CD14-positive monocyte (primary cell): ENCODE measurements around the gene MAP6. TPM values are rescaled to one million over a fixed set of nuclear protein-coding genes. Genes with fewer than 3 reads are reported as not detected.

Source experiments
- DNase-seq, 3 donors: peaks; one replicate each; pipeline ENCODE4 v3.0.0-alpha.2; 2011 to 2022
- H2AFZ ChIP-seq: 2 replicates; pipeline ENCODE4 v1.6.0; 2012; ENCODE audit warnings: mild to moderate bottlenecking, low read depth, low read length, inconsistent platforms; ENCODE audit not compliant: insufficient read depth, poor library complexity, severe bottlenecking
- H3K27ac ChIP-seq, 2 donors: 1 replicate in 1 of 2; 2 replicates in 1 of 2; pipeline ENCODE4 v1.5.1; 2012 to 2013; ENCODE audit warnings: low read length in 2 of 2, control low read depth in 1 of 2, inconsistent platforms in 1 of 2, low read depth in 1 of 2, mild to moderate bottlenecking in 1 of 2
- H3K27me3 ChIP-seq, 2 donors: one replicate each; pipeline versions ENCODE4 v1.6.0 to v1.6.1; 2011 to 2013; ENCODE audit warnings: low read length in 2 of 2; ENCODE audit not compliant: control insufficient read depth in 2 of 2, insufficient read depth in 2 of 2
- H3K36me3 ChIP-seq, 2 donors: replicated peaks in 1 of 2; 1 replicate in 1 of 2; 2 replicates in 1 of 2; pipeline versions ENCODE4 v1.5.1 to v1.6.1; 2012 to 2013; ENCODE audit warnings: low read length in 2 of 2, control low read depth in 1 of 2, inconsistent platforms in 1 of 2, mild to moderate bottlenecking in 1 of 2; ENCODE audit not compliant: insufficient read depth in 2 of 2, control insufficient read depth in 1 of 2
- H3K4me1 ChIP-seq, 2 donors: 1 replicate in 1 of 2; 2 replicates in 1 of 2; pipeline versions ENCODE4 v1.5.1 to v1.6.1; 2012 to 2013; ENCODE audit warnings: low read length in 2 of 2, control low read depth in 1 of 2, inconsistent platforms in 1 of 2, mild to moderate bottlenecking in 1 of 2, moderate library complexity in 1 of 2; ENCODE audit not compliant: insufficient read depth in 2 of 2, control insufficient read depth in 1 of 2
- H3K4me2 ChIP-seq: replicated peaks from 2 replicates; pipeline ENCODE3; 2012; ENCODE audit warnings: low read length, moderate library complexity, mild to moderate bottlenecking; ENCODE audit not compliant: poor library complexity, severe bottlenecking; ENCODE audit errors: extremely low read depth
- H3K4me3 ChIP-seq, 3 experiments: fragments of 200-600 bp in 1 of 3; sonication (generic) in 1 of 3; replicated peaks in 1 of 3; 1 replicate in 2 of 3; 2 replicates in 1 of 3; pipeline ENCODE4 v1.5.1; 2011 to 2013; ENCODE audit warnings: low read length in 3 of 3, mild to moderate bottlenecking in 3 of 3, control low read depth in 2 of 3, low read depth in 2 of 3, inconsistent platforms in 1 of 3, moderate library complexity in 1 of 3
- H3K79me2 ChIP-seq: 2 replicates; pipeline ENCODE4 v1.6.0; 2012; ENCODE audit warnings: mild to moderate bottlenecking, control low read depth, inconsistent platforms, low read length, moderate library complexity; ENCODE audit not compliant: insufficient read depth
- H3K9ac ChIP-seq: 2 replicates; pipeline ENCODE4 v1.6.0; 2017; ENCODE audit warnings: low read length, mild to moderate bottlenecking; ENCODE audit not compliant: insufficient read depth, poor library complexity, severe bottlenecking
- H3K9me3 ChIP-seq, 2 donors: replicated peaks in 1 of 2; 1 replicate in 1 of 2; 2 replicates in 1 of 2; pipeline versions ENCODE4 v1.5.1 to v1.6.1; 2012 to 2013; ENCODE audit warnings: low read length in 2 of 2, control low read depth in 1 of 2; ENCODE audit not compliant: control insufficient read depth in 1 of 2, insufficient read depth in 1 of 2
- H4K20me1 ChIP-seq: 2 replicates; pipeline ENCODE4 v1.6.0; 2012; ENCODE audit warnings: mild to moderate bottlenecking, low read length, control low read depth, moderate library complexity; ENCODE audit not compliant: insufficient read depth
- H3K27ac Mint-ChIP-seq, 7 donors: one replicate each; pipeline ENCODE4 v1.8.0; 2020; ENCODE audit warnings: mild to moderate bottlenecking in 7 of 7, mixed read lengths in 7 of 7, moderate library complexity in 6 of 7, inconsistent platforms in 2 of 7
- H3K27me3 Mint-ChIP-seq, 3 donors: one replicate each; pipeline ENCODE4 v1.8.0; 2021 to 2022; ENCODE audit warnings: low read depth in 3 of 3, mild to moderate bottlenecking in 3 of 3, mixed read lengths in 3 of 3, moderate library complexity in 3 of 3, inconsistent platforms in 1 of 3
- H3K36me3 Mint-ChIP-seq, 2 donors: one replicate each; pipeline ENCODE4 v1.8.0; 2020; ENCODE audit warnings: mixed read lengths in 2 of 2, inconsistent platforms in 1 of 2, mild to moderate bottlenecking in 1 of 2
- H3K4me1 Mint-ChIP-seq: one replicate; pipeline ENCODE4 v1.8.0; 2020; ENCODE audit warnings: mild to moderate bottlenecking, mixed read lengths
- H3K4me3 Mint-ChIP-seq, 2 donors: one replicate each; pipeline ENCODE4 v1.8.0; 2020; ENCODE audit warnings: mild to moderate bottlenecking in 2 of 2, mixed read lengths in 2 of 2, moderate library complexity in 1 of 2
- H3K9me3 Mint-ChIP-seq, 7 donors: one replicate each; pipeline ENCODE4 v1.8.0; 2020 to 2022; ENCODE audit warnings: mixed read lengths in 7 of 7, mild to moderate bottlenecking in 6 of 7, moderate library complexity in 6 of 7, inconsistent platforms in 2 of 7
- CTCF ChIP-seq: fragments of 200-600 bp; IDR thresholded peaks from one replicate; pipeline ENCODE4 v1.8.0; 2022; ENCODE audit warnings: antibody characterized with exemption, mild to moderate bottlenecking
- WGBS: methylation state at CpG from one replicate; pipeline ENCODE4 v1.1.5; 2013; ENCODE audit warnings: missing lambda C conversion rate; ENCODE audit not compliant: insufficient coverage; 5-methylcytosine and 5-hydroxymethylcytosine counted together
- intact Hi-C, 2 donors: fragments of 100-400 bp; cut with micrococcal nuclease; formaldehyde crosslinking; loops; one replicate each; pipeline versions ENCODE4 v1.15.0 to v1.15.1; 2023
- polyA plus RNA-seq, 3 donors: library from polyadenylated mRNA; depleted of rRNA in 1 of 3; unstranded in 2 of 3; stranded (reverse) in 1 of 3; fragments of 300-500 nt in 2 of 3; fragments of >200 nt in 1 of 3; fragmentation: Illumina TruSeq in 2 of 3; gene quantifications; 1 replicate in 2 of 3; 2 replicates in 1 of 3; pipeline ENCODE4 v1.2.3, GENCODE V29; 2012 to 2021

The MAP6 gene
- polyA plus RNA-seq, 3 donors, result not detected

GRCh38 chr11:75656044-75656727, 12.7 kb downstream of the MAP6 start:
- TF ChIP-seq CTCF, result no peak
- H3K9ac ChIP-seq, result no peak overlapping the region
- H3K27ac ChIP-seq, result no peak overlapping the region
- H3K9me3 Mint-ChIP-seq, result peaks cover 0 to 3% (median 0%) of the 10 kb centered on the region in 7 donors
- no peaks in the 10 kb centered on the region for H3K79me2 ChIP-seq
- H3K4me3 Mint-ChIP-seq, result no peak overlapping the region
- peaks cover 2 to 12% of the 10 kb centered on the region in 2 donors for H3K27me3 ChIP-seq
- H3K27ac Mint-ChIP-seq, result no peak overlapping the region
- no peak for DNase-seq
- H4K20me1 ChIP-seq, result no peaks in the 10 kb centered on the region
- H3K4me1 Mint-ChIP-seq, result no peaks in the 10 kb centered on the region
- H3K36me3 Mint-ChIP-seq, result no peaks in the 10 kb centered on the region
- H2AFZ ChIP-seq, result no peak overlapping the region
- intact Hi-C loops, result no loop called here
- no peaks in the 10 kb centered on the region for H3K4me1 ChIP-seq
- no peaks in the 10 kb centered on the region for H3K36me3 ChIP-seq
- no peak overlapping the region for H3K4me2 ChIP-seq
- peaks cover 20 to 24% (median 20%) of the 10 kb centered on the region in 3 donors for H3K27me3 Mint-ChIP-seq
- H3K9me3 ChIP-seq, result no peaks in the 10 kb centered on the region
- 80% methylated on average over 3 of the region's 6 CpGs for WGBS
- H3K4me3 ChIP-seq, result no peak overlapping the region

- Mint-ChIP-seq H3K4me3 (no peak overlapping the region), H3K9me3 (peaks cover 0 to 3% (median 0%) of the 10 kb centered on the region in 7 donors), H3K4me1 (no peaks in the 10 kb centered on the region), H3K36me3 (no peaks in the 10 kb centered on the region), H3K27me3 (peaks cover 18 to 23% (median 20%) of the 10 kb centered on the region in 3 donors), H3K27ac (no peak overlapping the region)
- intact Hi-C loops, result no loop called here
- Histone ChIP-seq H3K9me3 (no peaks in the 10 kb centered on the region), H3K4me2 (no peak overlapping the region), H2AFZ (no peak overlapping the region), H3K9ac (no peak overlapping the region), H3K4me1 (no peaks in the 10 kb centered on the region), H3K4me3 (no peak overlapping the region), H3K79me2 (no peaks in the 10 kb centered on the region), H3K36me3 (no peaks in the 10 kb centered on the region), H3K27ac (no peak overlapping the region), H4K20me1 (no peaks in the 10 kb centered on the region), H3K27me3 (peaks cover 2 to 9% of the 10 kb centered on the region in 2 donors)
- TF ChIP-seq CTCF, result no peak
- no peak for DNase-seq
These were observed 13.2 kb downstream of the MAP6 start for GRCh38 chr11:75655605-75656004.
